ENCODE data around the gene PPM1J.

Gene PPM1J

GRCh38 chr1:112674986-112675727 is 40.0 kb downstream of the PPM1J start:
- Histone ChIP-seq H3F3A (ENCODE audit: insufficient read depth, low read length) (no peaks in the 10 kb centered on the region), H3K27me3 (ENCODE audit: insufficient read depth, low read length) (no peaks in the 10 kb centered on the region), H3K9me3 (ENCODE audit: low read length) (no peaks in the 10 kb centered on the region), H3K9me2 (ENCODE audit: low read depth, low read length) (no peaks in the 10 kb centered on the region), H3K4me1 (ENCODE audit: insufficient read depth, low read length, severe bottlenecking) (peaks cover 48% of the 10 kb centered on the region), H3K36me3 (ENCODE audit: insufficient read depth, low read length) (peaks cover 23% of the 10 kb centered on the region; the same call in 1 of the 2 replicates), H3K27ac (ENCODE audit: low read depth, low read length, poor library complexity, severe bottlenecking) (peak overlapping the region; percentile 68), H2AFZ (ENCODE audit: low read length) (no peak overlapping the region), H3K79me2 (ENCODE audit: insufficient read depth, low read length) (no peaks in the 10 kb centered on the region), H4K20me1 (ENCODE audit: insufficient read depth, low read length) (no peaks in the 10 kb centered on the region), H3K9ac (ENCODE audit: low read length) (peak overlapping the region; percentile 82), H3K4me2 (ENCODE audit: low read length) (peak overlapping the region; percentile 70), H3K4me3 (ENCODE audit: low read depth, low read length, poor library complexity, severe bottlenecking) (peak overlapping the region; percentile 73)
- no peak for TF ChIP-seq EZH2 (IDR thresholded peaks at IDR 0.05; ENCODE audit: borderline replicate concordance, low read length)
- TF ChIP-seq, protein P1, sequence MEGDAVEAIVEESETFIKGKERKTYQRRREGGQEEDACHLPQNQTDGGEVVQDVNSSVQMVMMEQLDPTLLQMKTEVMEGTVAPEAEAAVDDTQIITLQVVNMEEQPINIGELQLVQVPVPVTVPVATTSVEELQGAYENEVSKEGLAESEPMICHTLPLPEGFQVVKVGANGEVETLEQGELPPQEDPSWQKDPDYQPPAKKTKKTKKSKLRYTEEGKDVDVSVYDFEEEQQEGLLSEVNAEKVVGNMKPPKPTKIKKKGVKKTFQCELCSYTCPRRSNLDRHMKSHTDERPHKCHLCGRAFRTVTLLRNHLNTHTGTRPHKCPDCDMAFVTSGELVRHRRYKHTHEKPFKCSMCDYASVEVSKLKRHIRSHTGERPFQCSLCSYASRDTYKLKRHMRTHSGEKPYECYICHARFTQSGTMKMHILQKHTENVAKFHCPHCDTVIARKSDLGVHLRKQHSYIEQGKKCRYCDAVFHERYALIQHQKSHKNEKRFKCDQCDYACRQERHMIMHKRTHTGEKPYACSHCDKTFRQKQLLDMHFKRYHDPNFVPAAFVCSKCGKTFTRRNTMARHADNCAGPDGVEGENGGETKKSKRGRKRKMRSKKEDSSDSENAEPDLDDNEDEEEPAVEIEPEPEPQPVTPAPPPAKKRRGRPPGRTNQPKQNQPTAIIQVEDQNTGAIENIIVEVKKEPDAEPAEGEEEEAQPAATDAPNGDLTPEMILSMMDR (IDR thresholded peaks at IDR 0.05; ENCODE audit: low read length) = no peak

- TF ChIP-seq EZH2 (IDR thresholded peaks at IDR 0.05; ENCODE audit: borderline replicate concordance, low read length) = no peak
- TF ChIP-seq, protein P1 (IDR thresholded peaks at IDR 0.05; ENCODE audit: low read length) = no peak
- Histone ChIP-seq H3K9ac (ENCODE audit: low read length) (peak within 1 kb of the TSS; percentile 82), H3K4me3 (ENCODE audit: low read depth, low read length, poor library complexity, severe bottlenecking) (peak within 1 kb of the TSS; percentile 73), H3K9me3 (ENCODE audit: low read length) (no peaks in the 10 kb centered on the region), H4K20me1 (ENCODE audit: insufficient read depth, low read length) (no peaks in the 10 kb centered on the region), H3K4me2 (ENCODE audit: low read length) (peak within 1 kb of the TSS; percentile 70), H3F3A (ENCODE audit: insufficient read depth, low read length) (no peaks in the 10 kb centered on the region), H3K36me3 (ENCODE audit: insufficient read depth, low read length) (peaks cover 29% of the 10 kb centered on the region), H3K27me3 (ENCODE audit: insufficient read depth, low read length) (no peaks in the 10 kb centered on the region), H2AFZ (ENCODE audit: low read length) (no peak within 1 kb of the TSS), H3K27ac (ENCODE audit: low read depth, low read length, poor library complexity, severe bottlenecking) (peak within 1 kb of the TSS; percentile 68), H3K4me1 (ENCODE audit: insufficient read depth, low read length, severe bottlenecking) (peaks cover 48% of the 10 kb centered on the region), H3K9me2 (ENCODE audit: low read depth, low read length) (no peaks in the 10 kb centered on the region), H3K79me2 (ENCODE audit: insufficient read depth, low read length) (no peaks in the 10 kb centered on the region)
Observed at GRCh38 chr1:112674440-112674985, 40.6 kb downstream of the PPM1J start, which contains the start of gene MOV10. MOV10 (plus strand) TSS chr1:112674659; CDS start chr1:112674913, 254 bp downstream.

GRCh38 chr1:112673592-112674439 is 41.3 kb downstream of the PPM1J start:
- H3K79me2 ChIP-seq (ENCODE audit: insufficient read depth, low read length) = no peaks in the 10 kb centered on the region
- H3K9me2 ChIP-seq (ENCODE audit: low read depth, low read length) = no peaks in the 10 kb centered on the region
- H3F3A ChIP-seq (ENCODE audit: insufficient read depth, low read length) = no peaks in the 10 kb centered on the region
- peaks cover 36% of the 10 kb centered on the region for H3K36me3 ChIP-seq (ENCODE audit: insufficient read depth, low read length)
- TF ChIP-seq, protein P1 (IDR thresholded peaks at IDR 0.05; ENCODE audit: low read length) = peak; percentile 48; the same call in 1 of the 2 replicates
- no peak for TF ChIP-seq EZH2 (IDR thresholded peaks at IDR 0.05; ENCODE audit: borderline replicate concordance, low read length)
- peak overlapping the region; percentile 70 for H3K4me2 ChIP-seq (ENCODE audit: low read length)
- peak overlapping the region; percentile 82 for H3K9ac ChIP-seq (ENCODE audit: low read length)
- H3K27ac ChIP-seq (ENCODE audit: low read depth, low read length, poor library complexity, severe bottlenecking) = peak overlapping the region; percentile 39
- no peak overlapping the region for H2AFZ ChIP-seq (ENCODE audit: low read length)
- peak overlapping the region; percentile 73 for H3K4me3 ChIP-seq (ENCODE audit: low read depth, low read length, poor library complexity, severe bottlenecking)
- H3K9me3 ChIP-seq (ENCODE audit: low read length) = no peaks in the 10 kb centered on the region
- H4K20me1 ChIP-seq (ENCODE audit: insufficient read depth, low read length) = no peaks in the 10 kb centered on the region
- peaks cover 48% of the 10 kb centered on the region for H3K4me1 ChIP-seq (ENCODE audit: insufficient read depth, low read length, severe bottlenecking)
- no peaks in the 10 kb centered on the region for H3K27me3 ChIP-seq (ENCODE audit: insufficient read depth, low read length)
